GM18867 (cell line): ENCODE results near the gene PAQR7.

Experiments
- ATAC-seq: cut with Tn5 transposase; IDR thresholded peaks from one replicate; pipeline ENCODE4 v1.9.1; 2021; ENCODE audit warnings: mild to moderate bottlenecking, moderate library complexity; ENCODE audit not compliant: unreplicated experiment

Gene PAQR7, protein sequence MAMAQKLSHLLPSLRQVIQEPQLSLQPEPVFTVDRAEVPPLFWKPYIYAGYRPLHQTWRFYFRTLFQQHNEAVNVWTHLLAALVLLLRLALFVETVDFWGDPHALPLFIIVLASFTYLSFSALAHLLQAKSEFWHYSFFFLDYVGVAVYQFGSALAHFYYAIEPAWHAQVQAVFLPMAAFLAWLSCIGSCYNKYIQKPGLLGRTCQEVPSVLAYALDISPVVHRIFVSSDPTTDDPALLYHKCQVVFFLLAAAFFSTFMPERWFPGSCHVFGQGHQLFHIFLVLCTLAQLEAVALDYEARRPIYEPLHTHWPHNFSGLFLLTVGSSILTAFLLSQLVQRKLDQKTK

DNA sequence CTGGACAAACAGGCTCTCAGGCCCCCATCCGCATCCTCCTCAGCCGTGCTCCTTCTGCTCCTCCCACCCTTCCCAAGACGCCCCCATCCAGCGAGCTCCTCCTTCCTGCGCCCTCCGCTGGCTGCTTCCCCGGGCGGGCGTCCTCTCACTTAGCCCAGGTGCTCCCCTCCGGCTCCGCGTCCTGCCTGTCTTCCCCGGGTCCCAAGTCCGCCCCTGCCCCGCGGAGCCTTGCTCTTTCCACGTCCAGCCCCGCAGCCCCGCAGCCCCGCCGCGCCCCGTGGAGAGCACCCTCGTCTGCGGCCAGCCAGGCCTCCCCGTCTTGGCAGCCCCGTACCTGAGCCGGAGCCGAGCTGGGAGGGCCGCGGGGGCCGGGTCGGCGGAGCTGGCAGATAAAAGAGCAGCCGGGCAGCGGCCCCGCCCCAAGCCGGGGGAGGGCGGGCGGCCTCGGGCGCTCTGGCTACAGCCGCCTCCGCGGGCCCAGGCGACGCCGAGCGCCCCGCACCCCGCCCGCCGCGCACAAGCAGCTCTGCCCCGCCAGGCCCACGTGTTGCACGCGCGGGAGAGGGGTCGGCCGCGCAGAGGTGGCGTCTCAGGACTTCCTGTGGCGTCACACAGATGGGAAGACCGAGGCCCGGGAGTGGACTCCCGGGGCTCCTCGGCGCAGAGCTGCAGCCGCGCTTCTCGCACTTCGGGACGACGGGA lies at the start of gene PAQR7:
Gene PAQR7 (minus strand): TSS at position 555 of the 702 bp plus-strand sequence. CDS start 11,869 bp downstream, outside the sequence.
- ATAC-seq, result peak; percentile 69

DNA sequence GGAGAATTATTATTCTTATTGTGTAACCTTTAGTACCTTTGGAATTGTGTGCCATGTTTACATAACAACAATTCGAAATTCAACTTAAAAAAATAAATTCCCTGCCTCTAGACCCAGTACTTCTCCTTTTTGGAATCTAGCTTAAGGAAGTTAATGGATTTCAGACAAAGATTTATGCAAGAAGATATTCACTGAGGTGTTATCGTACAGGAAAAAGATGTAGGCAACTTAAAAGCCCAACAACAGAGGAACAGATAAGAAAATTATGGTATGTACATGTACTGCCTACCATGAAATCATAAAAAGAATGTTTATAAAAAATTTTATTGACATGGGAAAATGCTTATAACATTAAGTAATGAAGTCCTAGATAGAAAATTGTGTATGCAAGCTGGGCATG lies 48.9 kb upstream of the PAQR7 start:
- ATAC-seq, result no peak

DNA sequence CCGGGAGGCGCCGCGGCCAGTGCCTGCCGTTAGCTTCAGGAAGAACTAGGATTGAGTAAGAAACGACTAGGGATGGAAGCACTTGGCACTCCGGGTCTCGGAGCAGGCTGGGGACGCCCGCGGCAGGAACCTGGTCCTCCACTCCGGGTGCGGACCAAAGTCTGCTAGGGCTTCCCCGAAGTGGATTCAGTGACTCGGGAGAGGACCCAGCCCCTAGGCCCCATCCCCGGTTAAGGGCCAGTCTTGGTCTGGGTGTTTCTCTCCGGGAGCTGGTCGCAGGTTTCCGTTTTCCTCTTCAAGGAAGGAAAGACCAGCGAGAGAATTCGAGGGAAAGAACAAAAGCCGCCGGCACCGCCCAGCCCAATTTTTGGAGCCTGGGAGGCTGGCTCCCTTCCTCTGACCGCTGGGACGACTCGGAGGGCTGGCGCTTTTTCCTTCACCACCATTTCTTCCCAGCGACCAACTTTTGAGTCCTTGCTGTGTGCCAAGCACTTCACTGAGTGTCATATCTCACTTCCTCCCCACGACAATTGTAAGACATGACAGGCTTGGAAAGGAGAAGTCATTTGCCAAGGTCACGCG lies 47.6 kb upstream of the PAQR7 start:
- ATAC-seq, result no peak

DNA sequence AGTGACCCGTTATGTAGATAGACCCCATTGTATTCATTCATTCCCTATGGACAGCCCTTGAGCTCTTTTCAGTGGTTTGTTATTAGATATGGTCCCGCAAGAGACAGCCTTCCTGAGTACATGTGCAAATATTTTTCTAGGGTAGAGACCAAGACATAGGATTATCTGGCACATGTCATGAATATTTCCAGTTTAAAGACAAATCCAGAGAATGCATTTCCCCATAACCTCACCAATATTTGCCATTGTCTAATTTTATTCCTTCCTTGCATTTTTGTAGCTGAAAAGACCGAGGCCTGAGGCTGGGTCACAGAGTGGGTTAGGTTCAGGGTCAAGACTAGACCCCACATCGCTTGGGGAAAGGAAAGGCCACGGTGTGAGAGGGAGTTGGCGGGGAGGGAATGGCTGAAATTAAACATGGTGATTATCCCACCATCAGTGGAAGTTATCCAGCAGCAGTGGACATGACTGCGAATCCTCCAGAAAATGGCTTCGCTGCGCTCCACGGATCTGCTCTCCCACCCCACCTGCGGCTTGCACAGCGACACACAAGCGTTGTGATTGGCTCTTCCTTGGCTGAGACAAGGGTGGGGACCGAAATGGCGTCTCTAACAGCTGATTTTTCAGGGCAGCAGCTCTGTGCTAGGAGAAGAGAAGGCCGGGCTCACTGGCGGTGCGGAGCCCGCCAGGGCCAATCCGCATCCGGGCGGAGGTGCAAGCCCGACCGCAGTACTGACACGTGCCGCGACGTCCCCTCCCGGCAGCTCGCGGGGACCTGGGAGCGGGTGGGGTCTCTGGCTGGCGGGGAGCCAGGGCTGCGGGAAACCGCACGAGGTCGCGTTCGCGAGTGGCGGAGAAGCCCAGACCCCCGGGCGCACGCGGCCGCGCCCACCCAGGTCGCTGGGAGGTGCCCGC lies 46.8 kb upstream of the PAQR7 start:
- ATAC-seq, result no peak

DNA sequence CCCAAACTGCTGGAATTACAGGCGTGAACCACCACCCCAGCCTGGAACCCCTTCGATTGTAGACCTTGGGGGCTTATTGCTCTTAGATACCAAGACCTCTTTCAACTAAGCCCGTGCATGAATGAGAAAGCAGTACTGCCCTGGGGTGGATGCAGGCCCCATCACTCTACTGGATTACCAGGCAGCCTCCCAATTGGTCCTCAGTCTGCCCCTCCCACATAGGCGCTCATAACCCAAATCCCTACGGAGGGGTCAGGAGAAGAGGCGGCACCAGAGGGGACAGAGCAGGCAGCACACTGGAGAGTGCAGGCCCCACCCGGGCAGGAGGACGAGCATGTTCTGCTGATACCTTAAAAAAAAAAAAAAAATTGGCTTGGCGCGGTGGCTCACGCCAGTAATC lies 43.1 kb upstream of the PAQR7 start:
- no peak for ATAC-seq

DNA sequence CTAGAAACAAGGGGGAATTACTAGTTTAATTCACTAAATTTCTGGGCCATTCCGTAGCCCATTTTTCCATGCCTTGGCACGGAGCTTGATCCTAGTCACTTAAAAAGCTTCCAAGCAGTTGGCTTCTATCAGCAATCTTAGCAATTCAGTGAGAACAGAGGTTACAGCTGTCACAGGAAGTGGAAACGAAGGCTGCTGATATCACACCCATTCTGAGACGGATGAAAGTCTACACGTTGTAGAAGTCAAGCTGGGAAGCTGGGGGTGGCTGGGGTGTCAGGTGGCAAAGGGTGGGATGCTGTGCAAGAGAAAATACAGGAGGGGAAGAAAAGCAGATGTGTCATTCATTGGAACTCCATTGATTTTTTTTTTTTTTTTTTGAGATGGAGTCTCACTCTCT lies 42.5 kb upstream of the PAQR7 start:
- no peak for ATAC-seq

DNA sequence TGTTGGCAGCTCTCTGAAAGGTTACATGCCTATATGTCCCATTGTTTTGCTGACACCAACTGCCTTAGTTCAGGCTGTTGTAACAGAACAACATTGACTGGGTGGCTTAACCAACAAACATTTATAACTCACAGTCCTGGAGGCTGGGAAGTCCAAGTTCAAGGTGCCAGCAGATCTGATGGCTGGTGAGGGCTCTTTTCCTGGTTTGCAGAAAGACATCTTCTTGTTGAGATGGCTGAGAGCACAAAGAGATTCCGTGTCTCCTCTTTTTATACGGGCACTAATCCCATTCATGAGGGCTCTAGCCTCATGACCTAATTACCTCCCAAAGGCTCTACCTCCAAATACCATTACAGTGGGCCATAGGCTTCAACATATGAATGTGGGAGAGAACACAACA lies 41.0 kb upstream of the PAQR7 start:
- no peak for ATAC-seq

DNA sequence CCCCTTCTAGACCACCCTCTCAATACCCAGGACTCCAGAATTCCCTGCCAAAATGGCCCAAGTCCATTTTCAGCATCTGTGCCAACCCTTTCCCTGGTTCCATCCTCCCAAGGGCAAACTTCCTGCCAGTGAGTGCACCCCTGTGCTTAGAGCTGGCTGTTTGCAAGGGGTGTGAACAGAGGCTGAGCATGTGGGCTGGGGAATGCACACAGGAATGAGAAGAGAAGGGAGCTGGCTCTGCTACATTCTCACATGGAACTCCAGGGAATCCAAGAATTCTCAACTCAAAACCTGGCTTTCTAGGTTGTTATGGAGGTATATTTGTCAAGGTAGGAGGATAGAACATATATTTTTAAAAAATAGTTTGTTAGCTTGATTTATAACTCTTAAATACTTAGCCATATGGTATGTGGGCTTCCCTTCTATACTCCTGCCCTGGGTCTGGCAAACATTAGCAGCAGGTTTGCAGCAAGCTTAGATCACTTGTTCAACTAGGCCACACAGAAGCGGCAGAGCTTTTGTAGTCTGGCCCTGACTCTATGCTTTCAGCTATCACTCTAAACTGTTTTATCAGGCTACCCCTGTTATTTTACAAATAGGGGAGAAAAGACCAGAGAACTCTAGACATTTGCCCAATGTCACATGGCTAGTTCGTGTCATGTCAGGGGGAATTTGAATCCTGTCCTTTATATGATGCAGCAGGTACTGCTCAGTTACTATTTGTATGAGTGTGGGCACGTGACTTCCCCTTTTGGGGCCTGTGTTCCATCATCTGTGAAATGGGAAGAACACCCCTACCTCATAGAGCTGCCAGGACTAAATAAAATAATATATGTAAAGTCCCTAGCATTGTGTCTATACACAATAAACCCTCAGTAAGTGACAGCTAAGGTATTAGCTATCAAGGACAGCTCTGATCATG lies 38.8 kb upstream of the PAQR7 start:
- ATAC-seq, result no peak

DNA sequence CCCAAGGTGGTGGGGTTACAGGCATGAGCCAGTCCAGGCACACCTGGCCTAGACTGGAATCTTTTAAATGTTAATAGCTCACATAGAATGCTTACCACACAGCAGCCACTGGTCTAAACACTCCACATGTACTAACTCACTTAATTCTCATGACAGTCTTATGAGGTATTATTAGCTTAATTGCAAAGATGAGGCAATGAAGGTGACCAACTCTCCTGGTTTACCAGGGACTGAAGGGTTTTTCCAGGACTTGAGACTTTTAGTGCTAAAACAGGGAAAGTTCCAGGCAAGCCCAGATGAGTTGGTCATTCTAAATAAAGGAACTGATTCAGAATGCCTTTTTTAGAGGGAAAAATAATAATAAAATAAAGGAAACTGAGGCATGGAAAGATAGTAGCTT lies 37.7 kb upstream of the PAQR7 start:
- ATAC-seq, result no peak

DNA sequence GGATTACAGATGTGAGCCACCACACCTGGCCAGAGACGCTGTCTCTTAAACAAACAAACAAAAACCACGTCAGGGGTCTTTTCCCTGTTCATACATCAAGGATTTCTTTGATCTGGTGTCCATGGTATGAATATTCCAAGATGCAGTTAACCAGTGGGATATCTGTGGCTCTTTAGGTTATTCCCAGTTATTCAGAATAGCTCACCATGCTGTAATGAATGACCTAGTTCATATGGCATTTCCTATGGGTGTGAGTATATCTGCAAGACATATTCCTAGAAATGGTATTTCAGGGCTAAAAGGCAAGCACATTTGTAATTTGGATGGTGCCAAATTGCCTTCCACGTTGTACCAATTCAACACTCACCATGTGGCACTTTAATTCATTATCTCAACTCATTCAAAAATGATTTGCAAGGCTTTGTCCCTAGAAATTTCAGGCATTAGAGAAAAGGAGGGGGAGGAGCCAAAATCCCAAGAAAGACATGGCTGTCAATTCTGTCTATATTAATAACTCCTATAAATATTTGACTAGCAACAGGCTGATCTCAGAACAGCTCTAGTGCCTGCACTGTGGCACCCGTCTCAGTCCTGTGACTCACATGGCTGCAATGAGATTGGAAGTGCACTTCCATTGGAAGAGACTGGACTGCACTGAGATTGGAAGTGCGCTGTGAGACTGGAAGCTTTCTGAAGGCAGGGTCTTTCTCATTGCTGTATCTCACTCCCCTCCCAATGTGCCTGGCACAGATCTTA lies 36.7 kb upstream of the PAQR7 start:
- ATAC-seq, result no peak

DNA sequence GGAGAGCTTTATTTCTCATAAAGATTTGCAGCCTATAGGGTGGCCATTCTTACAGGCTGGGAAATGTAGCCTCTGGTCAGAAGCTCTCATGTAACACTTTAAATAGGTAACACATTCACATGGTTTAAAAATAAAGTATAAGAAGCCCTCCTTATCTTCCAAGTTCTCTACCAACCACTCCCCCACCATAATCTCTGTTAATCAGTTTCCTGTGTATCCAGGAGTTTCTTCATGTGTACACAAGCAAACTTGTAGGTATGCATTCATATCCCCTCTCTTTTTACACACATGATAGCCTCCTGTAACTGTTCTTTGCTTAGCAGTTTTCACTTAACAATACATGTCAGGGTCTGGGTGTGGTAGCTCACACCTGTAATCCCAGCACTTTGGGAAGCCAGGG lies 35.7 kb upstream of the PAQR7 start:
- ATAC-seq, result no peak

DNA sequence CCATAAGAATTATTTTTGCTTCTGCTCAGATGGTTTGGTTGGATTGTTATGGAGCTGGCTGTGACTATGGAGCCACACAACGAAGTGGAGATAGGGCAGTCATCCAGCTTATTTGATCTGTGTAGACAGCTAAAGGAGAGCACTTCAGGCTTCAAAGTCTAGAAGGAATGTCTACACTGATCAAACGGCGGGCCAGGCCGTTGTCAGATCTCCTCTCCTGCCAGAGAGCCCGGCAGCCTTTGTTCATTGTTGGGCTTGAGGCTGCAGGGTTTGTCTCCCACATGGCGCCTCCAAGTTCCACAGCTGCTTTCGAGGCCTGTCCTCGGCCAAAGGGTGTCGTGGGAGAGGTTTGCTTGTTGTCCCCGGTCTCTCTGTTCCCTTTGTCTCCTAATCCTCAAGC lies 33.5 kb upstream of the PAQR7 start:
- ATAC-seq, result no peak

DNA sequence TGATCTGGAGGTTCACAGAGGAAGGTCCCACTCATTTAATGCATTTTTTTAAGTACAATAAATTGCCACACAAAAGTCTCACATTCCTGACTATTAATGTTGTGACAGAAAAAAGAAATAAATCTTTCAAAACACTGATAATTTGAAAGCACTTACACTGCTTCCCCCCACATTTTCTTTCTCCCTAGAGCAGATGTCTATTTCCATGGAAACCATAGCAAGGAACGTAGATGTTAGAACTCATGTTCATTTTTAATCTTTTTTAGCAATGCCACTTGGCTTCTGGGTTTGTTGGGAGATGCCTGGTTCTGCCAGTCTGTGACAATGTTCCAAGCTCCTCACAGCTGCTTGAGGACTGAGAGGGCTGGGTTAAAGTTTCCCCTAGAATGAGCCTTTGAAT lies 32.7 kb upstream of the PAQR7 start:
- no peak for ATAC-seq

DNA sequence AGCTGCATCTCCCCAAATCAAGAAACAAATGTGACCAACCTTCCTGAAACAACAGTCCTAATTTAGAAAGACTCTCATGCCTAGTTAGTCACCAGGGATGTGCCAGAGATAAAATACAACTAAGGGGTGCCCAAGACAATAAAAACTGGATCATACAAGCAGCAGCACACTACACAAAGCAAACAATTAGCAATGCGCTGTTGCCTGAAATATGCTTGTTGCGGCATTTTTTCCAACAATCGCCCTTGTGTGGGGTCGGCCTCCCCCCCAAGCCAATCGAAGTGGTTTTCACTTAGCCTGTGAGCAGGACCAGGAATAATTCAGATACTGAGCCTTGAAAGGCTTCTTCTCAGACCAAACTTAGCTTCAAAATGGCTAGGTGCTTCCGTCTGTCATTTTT lies 32.1 kb upstream of the PAQR7 start:
- no peak for ATAC-seq

DNA sequence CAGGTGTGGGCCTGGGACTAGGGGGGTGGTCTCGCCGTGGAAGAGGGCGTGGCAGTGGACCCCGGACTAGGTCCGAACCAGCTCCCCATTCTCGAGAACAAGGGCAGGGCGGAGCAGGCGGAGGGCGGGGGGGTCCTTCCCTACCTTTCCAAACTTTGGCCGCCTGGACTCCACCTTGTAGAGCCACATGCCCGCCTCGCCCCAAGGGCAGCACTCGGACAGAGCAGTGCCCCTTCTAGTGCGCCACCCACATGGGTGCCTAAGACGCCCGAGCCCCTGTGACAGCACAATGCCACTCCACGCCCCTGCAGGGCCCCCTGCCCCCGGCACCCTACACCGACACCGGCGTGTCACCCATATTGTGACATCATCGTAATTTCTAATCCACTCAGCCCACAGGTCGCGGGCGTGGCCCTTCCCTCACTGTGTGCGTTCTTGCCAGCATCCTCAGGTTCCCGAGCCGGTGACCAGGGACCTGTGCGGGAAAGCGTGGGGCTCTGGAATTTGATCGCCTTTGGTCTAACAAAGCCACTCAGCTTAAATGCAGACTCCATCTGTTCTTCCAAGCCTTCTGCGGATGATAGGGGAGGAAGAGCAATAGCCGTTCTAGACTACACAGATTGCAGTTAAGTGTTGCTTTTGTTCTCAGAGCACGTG lies 31.3 kb upstream of the PAQR7 start:
- no peak for ATAC-seq

DNA sequence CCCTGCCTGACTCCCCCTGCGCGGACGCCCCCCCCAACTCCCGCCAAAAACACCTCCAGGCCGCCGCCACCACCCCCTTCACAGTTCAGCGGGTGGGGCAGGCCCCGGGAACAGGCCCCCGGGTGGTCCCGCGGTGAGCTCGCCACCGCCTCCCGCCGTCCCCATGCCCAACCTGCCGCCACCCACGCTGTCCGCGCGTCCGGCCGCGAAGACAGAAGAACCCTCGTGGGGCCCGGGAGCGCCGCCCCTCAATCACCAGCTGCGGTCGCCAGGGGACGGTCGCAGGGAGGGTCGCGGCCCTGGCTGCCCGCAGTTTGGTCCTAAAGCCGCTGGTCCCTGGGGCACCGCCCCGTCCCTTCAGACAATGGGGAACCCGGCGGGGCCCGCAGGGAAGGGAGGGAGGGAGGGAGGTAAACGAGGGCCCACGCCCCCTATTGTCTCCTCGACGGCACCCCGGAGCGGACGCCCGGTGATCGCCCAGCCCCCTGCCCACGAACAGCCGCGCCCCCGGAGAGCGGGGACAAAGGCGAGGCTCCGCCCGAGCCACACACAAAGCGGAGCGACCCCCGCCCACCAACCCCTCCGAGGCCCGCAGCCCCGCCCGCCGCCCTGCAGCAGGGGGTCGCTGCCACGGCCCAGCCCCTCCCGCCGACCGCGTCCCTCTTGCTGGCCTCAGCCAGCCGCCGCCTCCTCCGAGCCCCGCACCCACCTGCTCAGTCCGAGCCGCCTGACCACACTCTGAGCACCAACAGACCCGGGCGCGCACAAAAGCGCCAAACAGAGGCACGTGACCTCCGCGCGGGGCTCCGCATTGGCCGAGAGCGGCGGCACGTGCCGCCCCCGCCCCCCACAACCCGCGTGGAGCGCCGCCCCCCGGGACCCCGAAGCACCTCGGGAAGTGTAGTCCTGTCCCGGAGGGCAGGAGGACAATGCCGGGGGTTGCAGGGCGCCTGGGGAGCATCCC lies 30.5 kb upstream of the PAQR7 start, which contains the start of gene STMN1:
Gene STMN1 (minus strand): TSS at position 740 of the 964 bp plus-strand sequence. CDS start 1,743 bp downstream, outside the sequence.
- peak; percentile 59 for ATAC-seq

DNA sequence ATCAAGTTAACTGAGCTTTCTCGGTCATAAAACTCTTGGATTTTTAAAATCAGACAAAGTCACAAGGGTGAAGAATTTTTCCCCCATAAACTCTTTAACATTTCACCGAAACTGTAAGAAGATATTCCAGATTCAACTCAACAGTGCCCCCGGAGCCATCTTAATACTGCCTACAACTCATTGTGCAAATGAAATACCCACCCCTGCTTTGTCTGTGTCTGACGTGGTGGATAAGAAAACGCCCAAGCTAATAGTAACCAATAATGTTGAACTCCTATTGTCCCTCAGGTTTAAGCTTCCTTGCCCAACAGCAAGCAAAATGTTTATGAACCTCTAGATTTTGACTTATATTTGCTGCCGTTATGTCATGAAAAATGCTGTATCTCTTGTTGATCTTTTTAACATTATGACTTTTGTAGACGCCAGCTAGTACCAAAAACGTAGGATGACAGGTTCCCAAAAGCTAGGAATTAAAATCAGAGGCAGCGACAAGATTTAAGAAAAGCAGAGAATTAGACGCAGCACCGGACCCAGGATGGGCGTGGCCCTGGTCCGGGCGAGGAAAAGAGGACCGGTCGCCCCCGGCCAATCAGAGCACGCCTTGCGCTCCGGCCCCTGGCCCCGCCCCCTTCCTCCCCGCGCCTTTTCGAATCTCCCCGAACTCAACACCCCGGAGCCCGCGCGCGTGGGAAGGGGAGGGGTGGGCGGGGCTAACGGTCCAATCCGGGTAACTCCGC lies 29.6 kb upstream of the PAQR7 start:
- ATAC-seq, result peak; percentile 75
